LNCAP (cell line): ENCODE data around the gene SKIDA1.

ENCODE experiments used
- TF ChIP-seq, protein P1 (sequence below): fragments of 450-650 bp; IDR thresholded peaks from 2 replicates; pipeline ENCODE4 v1.5.1; 2017; ENCODE audit warnings: mild to moderate bottlenecking

The SKIDA1 gene

DNA sequence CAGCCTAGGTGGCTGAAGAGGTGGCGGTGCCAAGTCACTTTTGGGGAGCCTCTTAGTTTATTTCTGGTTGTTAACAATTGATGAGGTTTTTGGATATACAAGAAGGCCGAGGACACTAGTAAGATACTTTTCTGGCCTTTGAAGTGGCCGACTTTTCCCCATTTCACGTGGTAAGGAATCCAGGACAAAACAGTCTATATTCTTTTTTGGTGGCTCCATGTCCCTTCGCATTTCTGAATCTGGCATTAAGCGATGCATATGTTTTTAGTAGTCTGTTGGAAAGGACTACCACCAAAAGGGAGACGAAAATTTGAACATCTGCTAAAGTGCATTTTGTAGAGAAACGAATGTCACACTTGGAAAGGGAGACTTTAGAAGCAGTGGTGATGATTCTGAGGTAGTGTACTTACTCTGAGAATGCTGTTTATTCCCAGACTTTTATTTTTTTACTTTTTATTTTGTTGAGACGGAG lies 10.0 kb upstream of the SKIDA1 start:
- TF ChIP-seq, protein P1, sequence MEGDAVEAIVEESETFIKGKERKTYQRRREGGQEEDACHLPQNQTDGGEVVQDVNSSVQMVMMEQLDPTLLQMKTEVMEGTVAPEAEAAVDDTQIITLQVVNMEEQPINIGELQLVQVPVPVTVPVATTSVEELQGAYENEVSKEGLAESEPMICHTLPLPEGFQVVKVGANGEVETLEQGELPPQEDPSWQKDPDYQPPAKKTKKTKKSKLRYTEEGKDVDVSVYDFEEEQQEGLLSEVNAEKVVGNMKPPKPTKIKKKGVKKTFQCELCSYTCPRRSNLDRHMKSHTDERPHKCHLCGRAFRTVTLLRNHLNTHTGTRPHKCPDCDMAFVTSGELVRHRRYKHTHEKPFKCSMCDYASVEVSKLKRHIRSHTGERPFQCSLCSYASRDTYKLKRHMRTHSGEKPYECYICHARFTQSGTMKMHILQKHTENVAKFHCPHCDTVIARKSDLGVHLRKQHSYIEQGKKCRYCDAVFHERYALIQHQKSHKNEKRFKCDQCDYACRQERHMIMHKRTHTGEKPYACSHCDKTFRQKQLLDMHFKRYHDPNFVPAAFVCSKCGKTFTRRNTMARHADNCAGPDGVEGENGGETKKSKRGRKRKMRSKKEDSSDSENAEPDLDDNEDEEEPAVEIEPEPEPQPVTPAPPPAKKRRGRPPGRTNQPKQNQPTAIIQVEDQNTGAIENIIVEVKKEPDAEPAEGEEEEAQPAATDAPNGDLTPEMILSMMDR, result no peak

- TF ChIP-seq, protein P1, result no peak
Measured at GRCh38 chr10:21534604-21535493, 9.4 kb upstream of the SKIDA1 start.

DNA sequence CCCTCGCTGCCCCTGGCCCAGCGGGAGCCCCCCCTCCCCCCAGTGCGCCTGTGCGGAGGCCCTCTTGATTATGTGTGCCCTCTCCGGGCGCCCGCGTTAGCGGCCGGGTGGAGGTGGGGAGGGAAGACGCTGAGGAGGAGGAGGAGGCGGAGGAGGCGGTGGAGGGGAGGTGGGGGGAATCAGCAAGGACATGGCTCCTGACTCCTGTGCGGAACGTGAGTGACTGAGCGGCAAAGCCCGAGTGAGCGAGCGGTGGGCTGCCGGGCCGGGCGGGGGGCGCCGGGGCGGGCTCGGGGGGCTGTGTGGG lies 8.8 kb upstream of the SKIDA1 start:
- TF ChIP-seq, protein P1, result no peak

- TF ChIP-seq, protein P1, result no peak
Measured at GRCh38 chr10:21533467-21534279, 8.2 kb upstream of the SKIDA1 start, which contains the start of gene MLLT10. Gene MLLT10, plus strand, starts transcription at chr10:21534232. Its CDS starts 413 bp downstream, at chr10:21534645.

- TF ChIP-seq, protein P1, result no peak
Measured at GRCh38 chr10:21532694-21533466, 7.4 kb upstream of the SKIDA1 start.

DNA sequence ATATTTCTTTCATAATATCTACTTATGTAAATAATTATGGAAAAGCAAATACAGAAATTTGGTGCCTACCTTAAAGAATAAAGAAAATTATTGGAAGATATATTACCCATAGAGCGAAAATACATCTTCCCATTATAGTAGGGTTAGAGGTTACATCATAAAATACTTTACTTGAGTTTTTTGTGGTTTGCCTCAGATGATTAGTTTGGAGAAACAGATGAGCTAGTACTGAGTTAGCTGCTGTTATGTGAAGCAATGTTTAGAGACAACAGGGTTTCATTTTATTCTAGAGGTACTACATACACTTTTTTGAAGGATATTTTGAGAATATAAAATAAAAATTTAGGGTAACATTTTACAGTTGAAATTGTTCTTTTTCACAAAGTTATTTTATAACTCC lies 5.7 kb upstream of the SKIDA1 start:
- TF ChIP-seq, protein P1, result no peak

DNA sequence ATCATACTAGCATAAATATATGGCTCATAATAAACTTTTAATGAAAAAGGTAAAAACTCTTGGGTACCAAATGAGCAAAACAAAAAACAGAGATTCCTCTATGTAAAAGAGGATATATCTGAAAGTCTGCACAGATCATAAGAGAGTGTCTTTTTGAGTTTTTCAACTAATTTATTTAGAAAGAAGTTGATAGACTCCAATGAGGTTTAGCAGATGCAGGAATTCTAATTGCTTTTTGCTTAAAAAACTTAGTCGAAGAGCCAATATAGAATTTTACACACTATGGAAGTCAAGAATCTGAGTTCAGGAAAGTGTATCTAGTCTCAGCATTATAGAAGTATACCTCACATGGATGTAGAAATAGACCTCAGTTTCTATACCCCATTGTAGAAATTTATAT lies 5.2 kb upstream of the SKIDA1 start:
- TF ChIP-seq, protein P1, result no peak
